Measurements from ENCODE around the gene EPS15. TPM values are rescaled to one million over a fixed set of nuclear protein-coding genes. Genes with fewer than 3 reads are reported as not detected.

The EPS15 gene
- total RNA-seq, 1 experiment from 2014 or later = 26.3 TPM

DNA sequence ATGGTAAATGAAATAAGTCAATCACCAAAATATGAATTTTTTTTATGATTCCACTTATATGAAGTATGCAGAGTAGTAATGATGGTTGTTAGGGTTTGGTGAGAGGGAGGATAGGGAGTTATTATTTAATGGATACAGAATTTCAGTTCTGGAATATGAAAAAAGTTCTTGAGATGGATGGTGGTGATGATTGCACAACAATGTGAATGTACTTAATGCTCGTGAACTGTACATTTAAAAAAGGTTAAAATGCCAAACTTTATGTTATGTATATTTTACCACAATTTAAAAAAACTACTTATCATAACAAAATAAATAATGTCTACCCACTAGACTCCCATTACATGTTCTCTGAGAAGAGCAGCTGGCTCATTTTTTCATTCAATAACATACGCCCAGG lies 133.3 kb downstream of the EPS15 start:
- Histone ChIP-seq H3K9me2 (replicated peaks; ENCODE audit: low read length) (no peaks in the 10 kb centered on the region), H3F3A (ENCODE audit: low read length, unreplicated experiment) (no peaks in the 10 kb centered on the region), H3K36me3 (ENCODE audit: low read depth, low read length) (peaks cover 10% of the 10 kb centered on the region; the same call in 1 of the 2 replicates), H3K4me2 (ENCODE audit: low read length) (no peak overlapping the region), H3K27ac (ENCODE audit: low read length) (no peak overlapping the region), H3K4me3 (ENCODE audit: low read length) (no peak overlapping the region), H2AFZ (ENCODE audit: low read length) (no peak overlapping the region), H3K9me3 (ENCODE audit: low read length) (no peaks in the 10 kb centered on the region), H3K4me1 (ENCODE audit: insufficient read depth, low read length) (no peaks in the 10 kb centered on the region), H3K79me2 (ENCODE audit: low read length) (no peaks in the 10 kb centered on the region), H4K20me1 (ENCODE audit: low read length) (no peaks in the 10 kb centered on the region), H3K27me3 (ENCODE audit: low read length) (no peaks in the 10 kb centered on the region), H3K9ac (ENCODE audit: low read length) (no peak overlapping the region)
- intact Hi-C loops (cut with micrococcal nuclease) = no loop called here
- ATAC-seq (no peak), DNase-seq (no peak)
- CTCF ChIA-PET = no interaction called here
- POLR2A ChIA-PET (ENCODE audit: unreplicated experiment) = no interaction called here
- no peak for TF ChIP-seq EZH2 (IDR thresholded peaks at IDR 0.05; ENCODE audit: low read length, unreplicated experiment)
- BruUV-seq (replicated peaks) = no TSS peak

DNA sequence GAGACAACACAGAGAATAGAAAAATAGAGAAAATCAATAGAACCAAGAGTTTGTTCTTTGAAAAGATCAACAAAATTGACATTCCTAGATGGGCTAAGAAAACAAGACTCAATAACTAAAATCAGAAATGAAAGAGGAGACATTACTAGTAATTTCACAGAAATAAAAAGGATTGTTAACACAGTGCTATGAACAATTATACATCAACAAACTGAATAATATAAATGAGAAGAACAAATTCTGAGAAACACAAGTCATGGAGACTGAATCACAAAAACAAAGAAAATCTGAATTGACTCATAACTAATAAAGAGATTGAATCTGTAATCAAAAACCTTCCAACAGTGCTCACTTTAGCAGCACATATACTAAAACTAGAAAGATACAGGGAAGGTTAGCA lies 137.1 kb downstream of the EPS15 start:
- Histone ChIP-seq H3K79me2 (ENCODE audit: low read length) (no peaks in the 10 kb centered on the region), H3K9ac (ENCODE audit: low read length) (no peak overlapping the region), H3F3A (ENCODE audit: low read length, unreplicated experiment) (no peaks in the 10 kb centered on the region), H3K27ac (ENCODE audit: low read length) (no peak overlapping the region), H3K9me2 (replicated peaks; ENCODE audit: low read length) (no peaks in the 10 kb centered on the region), H2AFZ (ENCODE audit: low read length) (no peak overlapping the region), H3K4me3 (ENCODE audit: low read length) (no peak overlapping the region), H3K36me3 (ENCODE audit: low read depth, low read length) (peaks cover 10% of the 10 kb centered on the region; the same call in 1 of the 2 replicates), H3K27me3 (ENCODE audit: low read length) (no peaks in the 10 kb centered on the region), H3K4me2 (ENCODE audit: low read length) (no peak overlapping the region), H3K9me3 (ENCODE audit: low read length) (no peaks in the 10 kb centered on the region), H4K20me1 (ENCODE audit: low read length) (no peaks in the 10 kb centered on the region), H3K4me1 (ENCODE audit: insufficient read depth, low read length) (no peaks in the 10 kb centered on the region)
- CTCF ChIA-PET = no interaction called here
- POLR2A ChIA-PET (ENCODE audit: unreplicated experiment) = no interaction called here
- no TSS peak for BruUV-seq (replicated peaks)
- intact Hi-C loops (cut with micrococcal nuclease) = no loop called here
- DNase-seq (no peak), ATAC-seq (peak; percentile 40; the same call in 1 of the 2 replicates)
- TF ChIP-seq EZH2phosphoT487 (IDR thresholded peaks at IDR 0.05; ENCODE audit: borderline replicate concordance, low read length) (no peak), EZH2 (IDR thresholded peaks at IDR 0.05; ENCODE audit: low read length, unreplicated experiment) (no peak)
- TF ChIP-seq, protein P1, sequence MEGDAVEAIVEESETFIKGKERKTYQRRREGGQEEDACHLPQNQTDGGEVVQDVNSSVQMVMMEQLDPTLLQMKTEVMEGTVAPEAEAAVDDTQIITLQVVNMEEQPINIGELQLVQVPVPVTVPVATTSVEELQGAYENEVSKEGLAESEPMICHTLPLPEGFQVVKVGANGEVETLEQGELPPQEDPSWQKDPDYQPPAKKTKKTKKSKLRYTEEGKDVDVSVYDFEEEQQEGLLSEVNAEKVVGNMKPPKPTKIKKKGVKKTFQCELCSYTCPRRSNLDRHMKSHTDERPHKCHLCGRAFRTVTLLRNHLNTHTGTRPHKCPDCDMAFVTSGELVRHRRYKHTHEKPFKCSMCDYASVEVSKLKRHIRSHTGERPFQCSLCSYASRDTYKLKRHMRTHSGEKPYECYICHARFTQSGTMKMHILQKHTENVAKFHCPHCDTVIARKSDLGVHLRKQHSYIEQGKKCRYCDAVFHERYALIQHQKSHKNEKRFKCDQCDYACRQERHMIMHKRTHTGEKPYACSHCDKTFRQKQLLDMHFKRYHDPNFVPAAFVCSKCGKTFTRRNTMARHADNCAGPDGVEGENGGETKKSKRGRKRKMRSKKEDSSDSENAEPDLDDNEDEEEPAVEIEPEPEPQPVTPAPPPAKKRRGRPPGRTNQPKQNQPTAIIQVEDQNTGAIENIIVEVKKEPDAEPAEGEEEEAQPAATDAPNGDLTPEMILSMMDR (conservative IDR thresholded peaks at IDR 0.05; ENCODE audit: low read depth, low read length) = no peak

DNA sequence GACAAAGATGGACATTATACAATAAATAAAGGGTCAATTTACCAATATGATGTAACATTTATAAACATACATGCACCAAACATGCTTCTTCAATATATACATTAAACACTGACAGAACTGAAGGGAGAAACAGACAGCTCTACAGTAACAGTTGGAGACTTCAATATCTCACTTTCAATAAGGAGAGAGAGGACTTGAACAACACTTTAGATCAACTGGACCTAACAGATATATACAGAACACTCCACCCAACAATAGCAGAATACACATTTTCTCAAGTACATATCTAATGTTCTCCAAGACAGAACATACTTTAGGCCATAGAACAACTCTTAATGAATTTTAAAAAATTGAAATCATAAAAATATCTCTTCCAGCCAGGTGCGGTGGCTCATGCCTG lies 138.1 kb downstream of the EPS15 start:
- Histone ChIP-seq H3K4me3 (ENCODE audit: low read length) (no peak overlapping the region), H3K36me3 (ENCODE audit: low read depth, low read length) (peaks cover 6% of the 10 kb centered on the region; the same call in 1 of the 2 replicates)
- POLR2A ChIA-PET (ENCODE audit: unreplicated experiment) = no interaction called here

More for the DNA sequence above, 138.1 kb downstream of the EPS15 start:
- Histone ChIP-seq H3F3A (ENCODE audit: low read length, unreplicated experiment) (no peaks in the 10 kb centered on the region), H2AFZ (ENCODE audit: low read length) (no peak overlapping the region), H3K9ac (ENCODE audit: low read length) (no peak overlapping the region), H3K27ac (ENCODE audit: low read length) (no peak overlapping the region), H3K9me2 (replicated peaks; ENCODE audit: low read length) (no peaks in the 10 kb centered on the region), H4K20me1 (ENCODE audit: low read length) (no peaks in the 10 kb centered on the region), H3K9me3 (ENCODE audit: low read length) (no peaks in the 10 kb centered on the region), H3K27me3 (ENCODE audit: low read length) (no peaks in the 10 kb centered on the region), H3K79me2 (ENCODE audit: low read length) (no peaks in the 10 kb centered on the region), H3K4me2 (ENCODE audit: low read length) (no peak overlapping the region), H3K4me1 (ENCODE audit: insufficient read depth, low read length) (no peaks in the 10 kb centered on the region)
- intact Hi-C loops (cut with micrococcal nuclease) = no loop called here
- DNase-seq = no peak
- no peak for ATAC-seq
- TF ChIP-seq, protein P1 (conservative IDR thresholded peaks at IDR 0.05; ENCODE audit: low read depth, low read length) = no peak
- no peak for TF ChIP-seq EZH2 (IDR thresholded peaks at IDR 0.05; ENCODE audit: low read length, unreplicated experiment)
- no peak for TF ChIP-seq EZH2phosphoT487 (IDR thresholded peaks at IDR 0.05; ENCODE audit: borderline replicate concordance, low read length)
- BruUV-seq (replicated peaks) = no TSS peak
- CTCF ChIA-PET = no interaction called here
